Ascending aorta (tissue), 2 donors: ENCODE results near the gene P2RY6. TPM values are rescaled to one million over a fixed set of nuclear protein-coding genes. Genes with fewer than 3 reads are reported as not detected.

Experiments
- DNase-seq, 2 donors: peaks; one replicate each; pipeline ENCODE4 v3.0.0-alpha.2; 2019; ENCODE audit warnings: low spot score in 2 of 2
- H3K27ac ChIP-seq, 2 donors: fragments of 200-600 bp; sonication (generic); one replicate each; pipeline ENCODE4 v1.5.1; 2016 to 2017; ENCODE audit warnings: mild to moderate bottlenecking in 1 of 2
- H3K27me3 ChIP-seq: fragments of 200-600 bp; sonication (generic); one replicate; pipeline ENCODE4 v1.5.1; 2017
- H3K36me3 ChIP-seq, 2 donors: fragments of 200-600 bp; sonication (generic); one replicate each; pipeline ENCODE4 v1.5.1; 2016
- H3K4me1 ChIP-seq, 2 donors: fragments of 200-600 bp; sonication (generic); one replicate each; pipeline ENCODE4 v1.5.1; 2016 to 2017; ENCODE audit warnings: mild to moderate bottlenecking in 1 of 2
- H3K4me3 ChIP-seq, 2 donors: fragments of 200-600 bp; sonication (generic); one replicate each; pipeline ENCODE4 v1.5.1; 2016 to 2017; ENCODE audit warnings: mild to moderate bottlenecking in 1 of 2
- H3K9me3 ChIP-seq, 2 donors: fragments of 200-600 bp; sonication (generic); one replicate each; pipeline ENCODE4 v1.5.1; 2016
- intact Hi-C: fragments of 100-400 bp; cut with DNase I; formaldehyde crosslinking; loops from one replicate; pipeline ENCODE4 v1.15.1; 2023
- total RNA-seq: library from RNA; depleted of rRNA; stranded (reverse); fragments of >200 nt; gene quantifications from one replicate; pipeline ENCODE4 v1.1.0, GENCODE V29; 2016
- TF ChIP-seq, protein P1 (sequence below), 3 experiments: fragments of 200-600 bp in 2 of 3; fragments of 450-650 bp in 1 of 3; sonication (generic) in 2 of 3; IDR thresholded peaks; one replicate each; pipeline ENCODE4 v1.5.1; 2016 to 2019; ENCODE audit warnings: antibody characterized with exemption in 3 of 3, mild to moderate bottlenecking in 1 of 3, moderate library complexity in 1 of 3

Gene P2RY6
- total RNA-seq, 1 donor from 2014 or later: 8.8 TPM

DNA sequence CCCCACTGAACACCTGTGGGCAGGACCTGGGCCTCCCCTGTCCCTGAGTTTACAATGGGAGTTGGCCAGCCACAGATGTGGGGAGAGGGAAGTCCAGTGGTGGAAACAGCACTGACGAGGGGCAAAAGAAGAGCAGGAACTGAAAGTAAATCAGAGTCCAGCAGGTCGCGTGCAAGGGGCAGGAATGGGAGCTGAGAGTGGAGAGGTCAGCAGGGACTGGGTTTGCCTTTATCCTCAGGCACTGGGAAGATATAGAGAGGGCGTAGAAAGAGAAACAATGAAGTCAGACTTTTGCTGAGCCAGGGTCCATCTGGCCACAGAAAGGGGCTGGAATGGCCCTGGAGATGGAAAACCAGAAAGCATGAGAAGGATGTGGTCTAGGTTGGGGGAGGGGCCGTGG, 8.5 kb downstream of the P2RY6 start:
- no peaks in the 10 kb centered on the region for H3K4me1 ChIP-seq
- no peaks in the 10 kb centered on the region for H3K36me3 ChIP-seq
- H3K27ac ChIP-seq: no peak overlapping the region
- H3K27me3 ChIP-seq: no peaks in the 10 kb centered on the region
- TF ChIP-seq, protein P1, sequence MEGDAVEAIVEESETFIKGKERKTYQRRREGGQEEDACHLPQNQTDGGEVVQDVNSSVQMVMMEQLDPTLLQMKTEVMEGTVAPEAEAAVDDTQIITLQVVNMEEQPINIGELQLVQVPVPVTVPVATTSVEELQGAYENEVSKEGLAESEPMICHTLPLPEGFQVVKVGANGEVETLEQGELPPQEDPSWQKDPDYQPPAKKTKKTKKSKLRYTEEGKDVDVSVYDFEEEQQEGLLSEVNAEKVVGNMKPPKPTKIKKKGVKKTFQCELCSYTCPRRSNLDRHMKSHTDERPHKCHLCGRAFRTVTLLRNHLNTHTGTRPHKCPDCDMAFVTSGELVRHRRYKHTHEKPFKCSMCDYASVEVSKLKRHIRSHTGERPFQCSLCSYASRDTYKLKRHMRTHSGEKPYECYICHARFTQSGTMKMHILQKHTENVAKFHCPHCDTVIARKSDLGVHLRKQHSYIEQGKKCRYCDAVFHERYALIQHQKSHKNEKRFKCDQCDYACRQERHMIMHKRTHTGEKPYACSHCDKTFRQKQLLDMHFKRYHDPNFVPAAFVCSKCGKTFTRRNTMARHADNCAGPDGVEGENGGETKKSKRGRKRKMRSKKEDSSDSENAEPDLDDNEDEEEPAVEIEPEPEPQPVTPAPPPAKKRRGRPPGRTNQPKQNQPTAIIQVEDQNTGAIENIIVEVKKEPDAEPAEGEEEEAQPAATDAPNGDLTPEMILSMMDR (IDR thresholded peaks at IDR 0.05): no peak
- no peak overlapping the region for H3K4me3 ChIP-seq
- H3K9me3 ChIP-seq: no peaks in the 10 kb centered on the region
- no peak for DNase-seq
- intact Hi-C loops: no loop called here

DNA sequence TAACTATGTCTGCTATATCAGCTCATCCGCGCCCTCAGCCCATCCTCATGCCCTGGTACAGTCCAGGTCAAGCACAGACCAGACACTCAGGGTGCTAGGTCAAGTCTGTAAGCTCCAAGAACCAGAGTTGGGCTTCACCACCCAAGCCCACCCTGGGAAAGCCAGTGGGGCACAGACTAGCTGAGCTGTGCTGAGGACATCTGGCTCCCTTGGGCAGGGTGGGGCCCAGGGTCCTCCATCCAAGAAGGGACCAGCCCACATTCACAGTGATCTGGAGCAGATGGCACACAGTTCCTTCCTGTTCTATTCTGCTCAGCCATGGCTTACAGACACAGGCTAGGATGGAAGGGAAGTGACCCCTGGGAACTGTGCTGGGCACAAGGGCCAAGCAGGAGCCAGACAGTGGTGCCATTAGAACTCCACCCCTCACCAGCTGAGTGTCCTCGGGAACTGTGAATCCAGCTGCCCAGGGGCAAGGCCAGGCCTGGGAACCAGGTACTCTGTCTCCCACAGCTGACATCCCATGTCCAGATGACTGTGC, 9.1 kb downstream of the P2RY6 start:
- intact Hi-C loops: no loop called here
- Histone ChIP-seq H3K9me3 (no peaks in the 10 kb centered on the region), H3K36me3 (no peaks in the 10 kb centered on the region), H3K4me1 (no peaks in the 10 kb centered on the region), H3K27me3 (no peaks in the 10 kb centered on the region), H3K27ac (no peak overlapping the region), H3K4me3 (no peak overlapping the region)
- DNase-seq: no peak
- TF ChIP-seq, protein P1 (IDR thresholded peaks at IDR 0.05): no peak

DNA sequence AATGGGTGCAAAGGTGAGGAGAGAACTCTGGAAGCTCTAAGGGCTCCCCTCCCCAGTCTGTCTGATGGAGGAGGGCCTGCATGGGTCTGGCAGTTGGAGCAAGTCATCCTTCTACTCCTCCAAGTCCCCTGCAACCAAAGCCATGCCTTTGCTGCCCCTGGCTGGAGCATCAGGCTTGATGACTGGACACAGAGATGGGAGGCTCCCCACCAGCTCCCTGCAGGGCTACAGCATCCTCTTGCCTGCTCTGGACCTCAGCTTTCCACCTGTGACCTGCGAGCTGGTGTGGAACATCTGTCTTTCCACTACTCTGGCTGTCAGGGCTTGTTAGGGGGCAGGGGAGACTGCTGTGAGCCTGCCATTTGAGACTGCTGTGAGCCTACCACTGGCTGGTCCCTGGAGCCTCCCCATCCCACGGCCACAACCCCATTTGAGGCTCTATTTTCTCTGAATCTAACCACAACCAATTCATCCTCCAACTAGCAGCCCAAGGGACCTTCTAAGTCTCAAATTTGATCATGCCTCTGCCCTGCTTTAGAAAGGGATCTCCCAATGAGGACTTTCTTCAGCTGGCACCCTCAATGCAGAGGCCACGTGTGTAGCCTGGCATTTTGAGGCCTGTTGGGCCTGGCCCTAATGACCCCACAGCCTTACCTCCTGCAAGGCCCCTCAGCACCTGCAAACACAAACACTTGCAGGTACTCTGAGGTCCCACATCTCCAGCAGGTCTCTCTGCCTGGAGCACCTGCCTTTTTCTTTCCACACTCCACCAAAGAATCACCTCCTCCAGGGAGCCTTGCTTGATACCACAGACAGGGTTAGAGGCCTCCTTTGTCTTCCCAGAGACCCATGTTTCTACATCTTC, 9.9 kb downstream of the P2RY6 start:
- Histone ChIP-seq H3K27ac (no peak overlapping the region), H3K4me1 (no peaks in the 10 kb centered on the region), H3K4me3 (no peak overlapping the region), H3K27me3 (no peaks in the 10 kb centered on the region), H3K36me3 (no peaks in the 10 kb centered on the region), H3K9me3 (no peaks in the 10 kb centered on the region)
- intact Hi-C loops: no loop called here
- TF ChIP-seq, protein P1 (IDR thresholded peaks at IDR 0.05): no peak
- no peak for DNase-seq

DNA sequence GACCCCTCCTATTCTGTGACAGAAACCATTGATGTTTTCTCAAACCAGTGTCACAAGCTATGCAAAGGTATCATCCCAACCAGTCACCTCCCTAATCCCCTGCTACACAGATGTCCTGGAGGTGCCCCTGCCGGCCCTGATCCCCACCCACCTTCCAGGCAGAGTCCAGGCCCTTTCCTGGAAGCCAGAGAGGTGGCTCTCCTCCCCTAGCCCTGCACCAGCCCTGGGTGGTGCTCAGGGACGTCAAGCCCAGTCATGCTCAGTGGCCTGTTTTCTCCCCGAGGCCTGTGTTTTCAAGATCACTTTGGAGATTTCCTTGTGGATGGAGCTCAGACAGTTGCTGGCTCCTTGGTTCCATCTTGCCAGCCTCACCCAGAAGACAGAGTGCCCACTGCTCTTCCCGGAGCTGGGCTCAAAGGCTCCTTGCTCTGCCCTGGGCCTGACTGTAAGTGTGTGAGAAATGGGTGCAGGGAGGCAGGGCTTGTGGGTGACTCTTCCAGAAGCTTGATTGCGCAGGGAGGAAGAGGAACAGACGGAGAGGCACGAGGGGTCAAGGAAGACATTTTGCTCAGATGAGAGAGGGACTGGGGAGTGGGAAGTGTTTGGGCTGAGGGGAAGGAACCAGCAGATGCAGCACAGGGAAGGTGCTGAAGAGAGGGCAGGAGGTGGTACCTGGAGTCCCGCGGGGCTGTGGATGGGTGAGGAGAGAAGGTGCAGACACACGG, 11.3 kb downstream of the P2RY6 start:
- Histone ChIP-seq H3K27me3 (no peaks in the 10 kb centered on the region), H3K27ac (no peak overlapping the region), H3K4me1 (peaks cover 0 to under 1% of the 10 kb centered on the region in 2 donors), H3K9me3 (no peaks in the 10 kb centered on the region), H3K36me3 (no peaks in the 10 kb centered on the region), H3K4me3 (no peak overlapping the region)
- intact Hi-C loops: no loop called here
- DNase-seq: no peak
- TF ChIP-seq, protein P1 (IDR thresholded peaks at IDR 0.05): no peak

DNA sequence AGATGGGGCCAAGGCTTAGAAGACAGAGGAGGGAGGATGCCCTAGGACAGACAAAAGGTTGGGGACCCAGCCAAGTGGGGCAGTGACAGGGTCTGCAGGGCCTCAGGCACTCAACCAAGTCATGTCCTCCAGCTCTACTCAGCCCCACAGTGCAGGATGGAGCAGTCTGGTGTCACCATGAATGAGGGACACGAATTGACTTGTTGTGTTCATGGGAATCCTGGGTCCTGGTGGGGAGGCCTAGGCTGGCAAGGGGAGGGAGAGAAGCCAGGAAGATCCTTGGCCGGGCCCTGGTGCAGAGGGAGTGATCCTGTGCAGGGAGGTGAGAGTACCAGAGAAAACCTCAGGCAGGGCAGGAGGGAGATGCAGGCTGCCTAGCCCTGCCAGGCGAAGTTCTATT, 12.0 kb downstream of the P2RY6 start:
- intact Hi-C loops: no loop called here
- no peak overlapping the region for H3K27ac ChIP-seq

More for the DNA sequence above, 12.0 kb downstream of the P2RY6 start:
- Histone ChIP-seq H3K27me3 (no peaks in the 10 kb centered on the region), H3K36me3 (no peaks in the 10 kb centered on the region), H3K4me3 (no peak overlapping the region), H3K4me1 (peaks cover 0 to 8% of the 10 kb centered on the region in 2 donors), H3K9me3 (no peaks in the 10 kb centered on the region)
- no peak for DNase-seq
- TF ChIP-seq, protein P1 (IDR thresholded peaks at IDR 0.05): no peak
